ENCODE results near the gene PHC3.
"Not testable (repeated sequence)": the region's sequence is repeated elsewhere in the genome, so short reads cannot be mapped to it uniquely, and the experiment has no call there.

The PHC3 gene

DNA sequence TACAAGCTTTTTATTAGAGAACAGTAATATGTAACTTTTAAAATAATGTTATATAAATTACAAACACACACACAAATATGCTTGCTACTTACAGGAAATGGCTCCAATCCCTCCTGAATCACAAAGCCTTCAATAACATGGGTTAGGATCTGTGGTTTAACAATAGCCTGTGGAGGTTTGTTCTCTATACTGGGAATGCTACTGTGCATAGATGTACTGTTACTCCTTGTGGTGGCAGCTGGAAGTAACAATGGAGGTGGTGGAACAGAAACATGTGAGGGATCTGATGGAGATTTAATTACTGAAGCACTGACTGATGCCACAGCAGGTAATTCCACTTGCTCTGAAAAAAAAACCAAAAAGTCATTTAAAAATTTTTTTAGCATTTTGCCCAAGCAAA is 64.4 kb downstream of the PHC3 start:
- DNase-seq = no peak

DNA sequence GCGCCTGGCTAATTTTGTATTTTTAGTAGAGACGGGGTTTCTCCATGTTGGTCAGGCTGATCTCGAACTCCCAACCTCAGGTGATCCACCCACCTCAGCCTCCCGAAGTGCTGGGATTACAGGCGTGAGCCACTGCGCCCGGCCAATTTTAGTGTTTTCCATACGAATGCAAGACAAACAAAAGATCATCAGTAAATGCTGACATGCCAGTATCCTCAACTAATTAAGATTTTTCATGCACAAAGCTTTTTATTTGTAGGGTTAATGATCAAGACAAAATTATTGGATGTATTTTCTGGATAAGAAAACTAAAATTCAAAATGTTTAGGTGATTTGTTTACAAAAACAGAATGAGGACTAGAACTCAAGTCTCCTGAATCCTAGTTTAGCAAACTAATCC is 67.4 kb downstream of the PHC3 start:
- DNase-seq = not testable (repeated sequence)

GRCh38 chr3:170111147-170111771 is 70.3 kb downstream of the PHC3 start:
- no peak for DNase-seq

DNA sequence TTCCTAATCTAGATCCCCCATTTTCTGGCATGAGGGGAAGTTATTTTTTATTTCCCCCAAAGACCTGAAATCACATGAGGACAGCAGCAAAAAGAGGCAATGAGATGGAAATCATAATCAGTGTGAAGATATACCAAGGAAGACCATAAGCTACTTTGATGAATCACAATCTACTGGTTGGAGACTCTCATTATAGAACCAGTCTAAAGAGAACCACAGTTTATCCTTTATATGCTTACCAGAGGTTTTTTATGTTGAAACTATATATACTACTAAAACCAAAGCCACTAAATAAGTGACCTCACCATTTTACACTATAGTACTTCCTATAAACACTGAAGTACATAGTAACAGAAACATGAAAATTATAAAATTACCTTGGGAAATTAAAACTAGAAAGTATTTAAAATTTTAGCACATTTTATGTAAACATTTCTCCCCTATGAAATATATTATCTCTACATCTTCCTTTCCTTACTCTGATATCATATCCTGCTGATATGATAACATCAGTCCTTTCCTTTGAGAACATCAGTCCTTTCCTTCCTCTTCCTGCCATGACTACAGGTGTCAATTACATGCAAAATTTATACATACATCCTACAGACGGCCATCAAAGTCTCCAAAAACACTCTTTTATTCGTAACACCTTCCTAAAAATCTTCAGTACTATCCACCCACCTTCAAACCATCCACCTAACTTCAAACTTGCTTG is 71.8 kb downstream of the PHC3 start:
- DNase-seq = no peak

- no peak for DNase-seq
Measured at GRCh38 chr3:170108955-170109354, 72.6 kb downstream of the PHC3 start.

- DNase-seq = no peak
Measured at GRCh38 chr3:170107941-170108340, 73.6 kb downstream of the PHC3 start.

DNA sequence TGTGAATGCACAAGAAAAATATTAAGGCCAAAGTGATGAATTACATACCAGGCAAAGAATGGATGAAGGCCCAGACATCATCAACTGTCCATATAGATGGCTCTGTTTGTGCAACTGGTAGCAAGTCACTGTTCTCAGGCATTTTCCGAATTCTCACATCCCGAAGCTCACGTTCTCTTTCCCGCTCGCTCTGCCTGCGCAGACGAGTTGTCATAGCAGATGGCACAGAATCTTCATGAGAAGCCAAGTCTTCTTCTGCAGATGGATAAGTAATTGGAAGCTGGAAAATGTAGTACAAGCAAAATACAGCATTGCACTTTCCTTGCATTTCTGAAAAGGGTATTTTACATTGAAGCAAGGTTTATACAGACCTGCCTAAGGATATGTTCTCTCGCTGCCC is 79.1 kb downstream of the PHC3 start:
- DNase-seq = no peak

- DNase-seq = no peak
Measured at GRCh38 chr3:170100944-170101343, 80.6 kb downstream of the PHC3 start.

DNA sequence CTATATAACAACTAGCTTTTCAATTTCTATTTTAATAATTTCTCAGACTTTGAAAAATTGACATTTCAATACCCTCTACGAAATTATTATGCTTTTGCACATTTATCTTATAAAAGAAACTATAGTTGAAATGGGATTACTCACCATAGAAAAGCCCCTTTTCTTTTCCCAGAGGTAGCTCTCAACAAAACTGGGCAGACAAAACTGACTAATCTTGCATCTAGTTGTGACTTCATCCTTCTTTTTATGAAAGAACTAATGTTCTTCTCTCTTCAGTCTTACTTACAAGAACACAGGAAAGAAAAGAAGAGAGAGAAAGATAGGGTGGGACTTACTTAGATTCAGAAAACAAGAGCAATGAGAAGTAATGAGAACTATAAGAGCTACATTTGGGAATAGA is 82.8 kb downstream of the PHC3 start:
- no peak for DNase-seq

GRCh38 chr3:170096342-170096741 is 85.2 kb downstream of the PHC3 start:
- no peak for DNase-seq

GRCh38 chr3:170095771-170096170 is 85.8 kb downstream of the PHC3 start:
- no peak for DNase-seq

DNA sequence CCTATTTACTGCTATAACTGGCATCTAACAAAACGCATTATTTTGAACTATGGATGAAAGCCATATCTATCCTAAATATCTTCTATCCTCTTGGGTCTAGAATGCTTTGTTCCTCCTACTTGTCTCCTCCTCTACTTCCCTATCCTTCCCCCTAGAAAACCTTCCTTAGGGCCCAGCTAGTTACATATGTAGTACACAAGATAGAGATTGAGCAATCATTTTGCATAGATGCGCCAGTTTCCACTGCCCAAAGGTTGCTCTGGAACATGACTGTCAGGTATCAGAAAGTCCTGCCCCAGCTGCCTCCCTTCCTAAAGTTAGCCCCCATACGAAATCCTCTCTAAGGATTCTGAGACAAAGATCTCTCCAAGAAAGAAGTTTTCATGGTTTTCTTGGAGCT is 88.6 kb downstream of the PHC3 start:
- DNase-seq = no peak

- DNase-seq = no peak
Measured at GRCh38 chr3:170090601-170090981, 90.9 kb downstream of the PHC3 start.

DNA sequence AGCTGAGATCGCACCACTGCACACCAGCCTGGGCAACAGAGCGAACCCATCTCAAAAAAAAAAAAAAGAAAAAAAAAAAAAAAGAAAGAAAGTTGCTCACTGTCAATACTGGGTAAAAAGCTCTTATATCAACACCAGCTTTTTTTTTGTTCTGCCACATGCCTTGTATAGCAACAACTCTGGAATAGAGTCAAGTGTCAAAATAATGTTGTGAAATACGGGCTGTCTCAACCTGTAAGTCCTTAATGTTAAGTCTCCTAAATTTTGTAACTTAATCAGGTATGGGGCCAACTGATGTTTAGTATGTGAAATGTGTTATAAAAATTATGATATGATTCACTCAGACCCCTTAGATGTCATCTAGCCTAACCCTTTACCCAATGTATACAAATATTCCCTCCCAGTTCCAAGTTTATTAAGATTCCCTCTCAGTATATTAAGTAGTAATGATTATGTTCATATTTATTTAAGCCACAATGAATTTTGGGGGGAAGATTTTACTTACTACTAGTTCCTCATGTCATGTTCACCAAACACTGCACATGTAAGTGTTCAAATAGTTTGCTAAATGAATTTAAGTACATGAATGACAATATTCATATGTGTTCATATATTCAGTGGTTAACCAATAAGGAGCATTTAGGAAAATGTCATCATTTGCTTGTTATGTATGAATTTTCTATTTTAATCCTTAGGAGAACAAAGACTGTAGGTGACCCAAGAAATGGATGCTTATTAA is 91.5 kb downstream of the PHC3 start:
- no peak for DNase-seq

GRCh38 chr3:170085396-170085795 is 96.1 kb downstream of the PHC3 start:
- DNase-seq = no peak

DNA sequence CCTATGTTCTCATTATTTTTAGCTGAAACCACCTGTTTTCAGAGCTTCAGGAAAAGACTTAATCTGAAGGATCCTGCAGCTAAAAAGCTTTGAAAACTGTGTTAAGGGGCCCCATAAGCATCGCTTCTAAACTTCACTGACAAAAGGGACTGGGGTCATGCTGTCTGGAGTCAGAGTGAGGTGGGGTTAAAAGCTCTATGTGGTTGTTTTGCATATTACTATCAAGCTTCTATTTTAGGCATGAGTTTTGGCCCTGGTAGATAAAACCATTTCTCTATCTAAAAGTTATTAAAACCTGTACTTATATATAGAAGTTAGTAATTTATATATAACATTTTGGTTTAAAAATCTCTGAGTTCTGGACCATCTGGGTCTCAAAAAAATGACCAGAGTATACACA is 98.2 kb downstream of the PHC3 start:
- DNase-seq = no peak

- no peak for DNase-seq
Measured at GRCh38 chr3:170081079-170081741, 100.3 kb downstream of the PHC3 start.

DNA sequence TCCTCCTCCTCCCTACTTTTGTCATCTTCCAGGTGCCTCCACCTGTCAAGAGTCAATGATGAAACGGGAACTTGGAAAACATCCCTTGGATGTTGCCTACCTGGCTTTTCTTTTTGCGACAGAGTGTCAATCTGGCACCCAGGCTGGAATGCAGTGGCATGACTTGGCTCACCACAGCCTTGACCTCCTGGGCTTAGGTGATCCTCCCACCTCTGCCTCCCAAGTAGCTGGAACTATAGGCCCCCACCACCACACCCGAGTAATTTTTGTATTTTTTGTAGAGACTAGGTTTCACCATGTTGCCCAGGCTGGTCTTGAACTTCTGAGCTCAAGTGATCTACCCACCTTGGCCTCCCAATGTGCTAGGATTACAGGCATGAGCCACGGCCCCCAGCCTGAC is 100.9 kb downstream of the PHC3 start:
- no peak for DNase-seq

GRCh38 chr3:170079536-170080165 is 101.9 kb downstream of the PHC3 start:
- DNase-seq = no peak

DNA sequence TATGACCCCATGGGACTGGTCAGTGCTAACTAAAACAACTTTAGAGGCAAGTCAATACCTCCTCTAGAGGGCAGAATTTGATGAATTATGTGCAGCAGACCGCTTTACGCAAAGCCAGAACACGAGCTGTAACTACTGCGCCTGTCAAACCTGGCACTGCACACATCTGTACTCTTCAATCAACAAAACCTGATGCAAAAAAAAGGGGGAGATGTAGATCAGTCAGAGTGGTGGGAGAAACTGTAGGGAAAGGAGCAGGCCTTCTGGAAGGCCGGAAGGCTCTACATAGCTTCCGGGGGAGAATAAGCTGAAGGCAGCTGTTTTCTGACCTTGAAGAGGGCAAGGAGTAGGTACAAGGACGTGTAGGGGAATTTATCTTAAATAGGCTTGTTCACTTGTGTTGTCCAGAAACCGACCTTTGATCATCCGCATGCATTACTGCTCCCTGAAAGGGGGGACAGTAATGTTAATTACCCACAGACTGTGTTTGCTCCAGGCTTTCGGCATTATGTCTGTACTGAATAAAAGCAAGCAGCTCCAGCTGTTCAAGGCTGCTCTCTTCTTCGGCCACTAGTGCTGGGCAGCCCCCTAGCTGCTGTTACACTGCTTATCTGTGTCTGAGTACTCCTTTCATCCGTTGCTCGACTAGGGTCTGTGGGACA is 102.8 kb downstream of the PHC3 start:
- no peak for DNase-seq

GRCh38 chr3:170077361-170077760 is 104.2 kb downstream of the PHC3 start:
- DNase-seq = no peak

- no peak for DNase-seq
Measured at GRCh38 chr3:170076715-170077238, 104.8 kb downstream of the PHC3 start.
